Lower leg skin (tissue), 3 donors: ENCODE measurements around the gene CHST12.

Source experiments
- CTCF ChIP-seq, 3 donors: fragments of 450-650 bp; IDR thresholded peaks; one replicate each; pipeline ENCODE4 v1.5.1; 2016; ENCODE audit warnings: antibody characterized with exemption in 3 of 3, mild to moderate bottlenecking in 3 of 3, moderate library complexity in 2 of 3
- POLR2A ChIP-seq, 2 donors: fragments of 450-650 bp; IDR thresholded peaks; one replicate each; pipeline ENCODE4 v1.6.1; 2016 to 2017; ENCODE audit warnings: antibody characterized with exemption in 2 of 2, mild to moderate bottlenecking in 1 of 2, moderate library complexity in 1 of 2

- TF ChIP-seq CTCF (IDR thresholded peaks at IDR 0.05) (no peak), POLR2A (IDR thresholded peaks at IDR 0.05) (no peak)
Observed at GRCh38 chr7:2379821-2380450, 23.5 kb upstream of the CHST12 start.
